HG02610 (cell line): ENCODE results near the gene KRTAP6-3.

Source experiments
- ATAC-seq: cut with Tn5 transposase; IDR thresholded peaks from one replicate; pipeline ENCODE4 v1.9.1; 2021; ENCODE audit warnings: mild to moderate bottlenecking, moderate library complexity; ENCODE audit not compliant: unreplicated experiment

The KRTAP6-3 gene

GRCh38 chr21:30623362-30623761 is 31.1 kb downstream of the KRTAP6-3 start:
- ATAC-seq = no peak

- no peak for ATAC-seq
These were observed 33.4 kb downstream of the KRTAP6-3 start for GRCh38 chr21:30625449-30626165.

- ATAC-seq = no peak
These were observed 35.9 kb downstream of the KRTAP6-3 start for GRCh38 chr21:30628109-30628508.

- ATAC-seq = no peak
These were observed 37.0 kb downstream of the KRTAP6-3 start for GRCh38 chr21:30629200-30629599.

- no peak for ATAC-seq
These were observed 42.7 kb downstream of the KRTAP6-3 start, which contains the start of gene KRTAP20-2 for GRCh38 chr21:30634906-30635305. TSS of gene KRTAP20-2 (plus strand) at chr21:30635206. CDS start at chr21:30635264, 58 bp downstream.

GRCh38 chr21:30638686-30639085 is 46.4 kb downstream of the KRTAP6-3 start:
- ATAC-seq = no peak

- no peak for ATAC-seq
These were observed 50.3 kb downstream of the KRTAP6-3 start, which contains the start of gene KRTAP20-3 for GRCh38 chr21:30642564-30642963. TSS of gene KRTAP20-3 (plus strand) at chr21:30642864.
